IMR-90 (cell line): ENCODE results near the gene RABGGTA. TPM values are rescaled to one million over a fixed set of nuclear protein-coding genes. Genes with fewer than 3 reads are reported as not detected.

Experiments
- ATAC-seq: fragments of 200-7000 bp; cut with Tn5 transposase; 2 replicates; pipeline ENCODE4 v1.9.1; 2020; ENCODE audit warnings: low read depth, mild to moderate bottlenecking, moderate library complexity
- BruUV-seq: library from RNA; stranded (reverse); fragments of 400-500 nt; replicated peaks from 2 replicates; lab custom pipeline; 2021; lab: Mats Ljungman, UMichigan
- CTCF ChIA-PET: fragments of 300-600 bp; formaldehyde crosslinking; extraction: SDS; loops from one replicate; lab custom pipeline; 2021; ENCODE audit warnings: antibody characterized with exemption; lab: Yijun Ruan, JAX
- POLR2A ChIA-PET: fragments of 300-600 bp; sonication (Branson Sonifier 250); formaldehyde crosslinking; loops from one replicate; lab custom pipeline; 2022; ENCODE audit warnings: antibody characterized with exemption; ENCODE audit not compliant: unreplicated experiment; lab: Charles Lee
- DNase-seq: peaks from one replicate; pipeline ENCODE4 v3.0.0; 2013
- H2AFZ ChIP-seq: replicated peaks from 2 replicates; pipeline ENCODE3; 2013; ENCODE audit warnings: low read length, mild to moderate bottlenecking; ENCODE audit not compliant: poor library complexity
- H2AK5ac ChIP-seq: 2 replicates; pipeline ENCODE4 v1.6.1; 2013; ENCODE audit warnings: low read depth, low read length, inconsistent platforms
- H2AK9ac ChIP-seq: replicated peaks from 2 replicates; pipeline ENCODE3; 2013; ENCODE audit warnings: mild to moderate bottlenecking, low read depth, low read length, moderate library complexity; ENCODE audit not compliant: poor library complexity
- H2BK120ac ChIP-seq: 2 replicates; pipeline ENCODE4 v1.6.1; 2013; ENCODE audit warnings: low read depth, low read length, inconsistent platforms
- H2BK15ac ChIP-seq: 3 replicates; pipeline ENCODE4 v1.6.1; 2013; ENCODE audit warnings: low read depth, low read length, inconsistent platforms
- H2BK20ac ChIP-seq: 2 replicates; pipeline ENCODE4 v1.6.1; 2013; ENCODE audit warnings: low read depth, mild to moderate bottlenecking, inconsistent platforms, low read length, moderate library complexity
- H2BK5ac ChIP-seq: 2 replicates; pipeline ENCODE4 v1.6.1; 2013; ENCODE audit warnings: mild to moderate bottlenecking, low read depth, low read length, inconsistent platforms; ENCODE audit not compliant: poor library complexity, severe bottlenecking
- H3K14ac ChIP-seq: replicated peaks from 2 replicates; pipeline ENCODE4 v1.6.1; 2013; ENCODE audit warnings: low read depth, low read length, inconsistent platforms
- H3K18ac ChIP-seq: 2 replicates; pipeline ENCODE4 v1.6.1; 2013; ENCODE audit warnings: low read depth, low read length, control low read depth
- H3K23ac ChIP-seq: 2 replicates; pipeline ENCODE4 v1.6.1; 2013; ENCODE audit warnings: low read depth, low read length, inconsistent platforms
- H3K27ac ChIP-seq: 2 replicates; pipeline ENCODE4 v1.5.1; 2013; ENCODE audit warnings: mild to moderate bottlenecking, control low read depth, low read length; ENCODE audit not compliant: insufficient read depth
- H3K27me3 ChIP-seq: 2 replicates; pipeline ENCODE4 v1.6.1; 2013; ENCODE audit warnings: low read length; ENCODE audit not compliant: control insufficient read depth, insufficient read depth
- H3K36me3 ChIP-seq: 2 replicates; pipeline ENCODE4 v1.6.1; 2013; ENCODE audit warnings: low read length, mixed read lengths; ENCODE audit not compliant: control insufficient read depth, insufficient read depth
- H3K4ac ChIP-seq: 2 replicates; pipeline ENCODE4 v1.6.1; 2013; ENCODE audit warnings: low read depth, low read length, inconsistent platforms
- H3K4me1 ChIP-seq: 2 replicates; pipeline ENCODE4 v1.6.1; 2013; ENCODE audit warnings: low read length, mixed read lengths; ENCODE audit not compliant: control insufficient read depth, insufficient read depth
- H3K4me2 ChIP-seq: 2 replicates; pipeline ENCODE4 v1.6.1; 2013; ENCODE audit warnings: low read depth, mild to moderate bottlenecking, control low read depth, low read length, moderate library complexity
- H3K4me3 ChIP-seq: 2 replicates; pipeline ENCODE4 v1.5.1; 2013; ENCODE audit warnings: low read depth, mild to moderate bottlenecking, control low read depth, low read length, moderate library complexity; ENCODE audit not compliant: insufficient read depth
- H3K56ac ChIP-seq: 2 replicates; pipeline ENCODE4 v1.6.1; 2013; ENCODE audit warnings: low read length, inconsistent platforms; ENCODE audit not compliant: insufficient read depth; ENCODE audit errors: extremely low read depth
- H3K79me1 ChIP-seq, 2 experiments: 2 replicates each; pipeline ENCODE4 v1.6.1; 2013; ENCODE audit warnings: low read length in 2 of 2, inconsistent platforms in 1 of 2, low read depth in 1 of 2
- H3K9ac ChIP-seq: 2 replicates; pipeline ENCODE4 v1.6.1; 2013; ENCODE audit warnings: low read depth, low read length, control low read depth
- H3K9me1 ChIP-seq: 2 replicates; pipeline ENCODE4 v1.6.1; 2013; ENCODE audit warnings: low read length, inconsistent platforms; ENCODE audit not compliant: insufficient read depth
- H3K9me3 ChIP-seq: 2 replicates; pipeline ENCODE4 v1.6.1; 2013; ENCODE audit warnings: low read length; ENCODE audit not compliant: control insufficient read depth, insufficient read depth
- H4K20me1 ChIP-seq: 2 replicates; pipeline ENCODE4 v1.6.1; 2013; ENCODE audit warnings: low read length, inconsistent platforms; ENCODE audit not compliant: insufficient read depth
- H4K5ac ChIP-seq: 2 replicates; pipeline ENCODE4 v1.6.1; 2013; ENCODE audit warnings: mild to moderate bottlenecking, low read depth, low read length, control low read depth
- H4K8ac ChIP-seq, 2 experiments: 2 replicates each; pipeline ENCODE4 v1.6.1; 2013; ENCODE audit warnings: low read depth in 2 of 2, low read length in 2 of 2, control low read depth in 1 of 2, inconsistent platforms in 1 of 2
- H4K91ac ChIP-seq: 2 replicates; pipeline ENCODE4 v1.6.1; 2013; ENCODE audit warnings: low read depth, low read length, inconsistent platforms; ENCODE audit not compliant: insufficient read depth
- BHLHE40 ChIP-seq: fragments of 150-350 bp; IDR thresholded peaks from 2 replicates; pipeline ENCODE4 v1.6.1; 2016; ENCODE audit warnings: mild to moderate bottlenecking, low read depth, low read length
- CEBPB ChIP-seq: IDR thresholded peaks from 2 replicates; pipeline ENCODE4 v1.6.1; 2012; ENCODE audit warnings: low read depth, low read length, improper control_type of control experiment
- CHD1 ChIP-seq: IDR thresholded peaks from 2 replicates; pipeline ENCODE4 v1.6.1; 2012; ENCODE audit warnings: low read depth, low read length, improper control_type of control experiment
- FOS ChIP-seq: fragments of 150-350 bp; IDR thresholded peaks from 2 replicates; pipeline ENCODE4 v1.6.1; 2016; ENCODE audit warnings: low read depth, low read length
- MAFK ChIP-seq: IDR thresholded peaks from 2 replicates; pipeline ENCODE4 v1.6.1; 2012; ENCODE audit warnings: low read depth, low read length, improper control_type of control experiment
- MAZ ChIP-seq: IDR thresholded peaks from 2 replicates; pipeline ENCODE4 v1.6.1; 2012; ENCODE audit warnings: low read depth, mild to moderate bottlenecking, low read length, improper control_type of control experiment, moderate library complexity, borderline replicate concordance
- MXI1 ChIP-seq: IDR thresholded peaks from 2 replicates; pipeline ENCODE4 v1.6.1; 2012; ENCODE audit warnings: low read depth, mild to moderate bottlenecking, low read length, moderate library complexity, borderline replicate concordance
- NFE2L2 ChIP-seq: fragments of 150-350 bp; IDR thresholded peaks from 2 replicates; pipeline ENCODE4 v1.6.1; 2016; ENCODE audit warnings: low read depth, mild to moderate bottlenecking, low read length
- POLR2A ChIP-seq: IDR thresholded peaks from 2 replicates; pipeline ENCODE4 v1.6.1; 2012; ENCODE audit warnings: mild to moderate bottlenecking, low read depth, low read length
- RAD21 ChIP-seq: IDR thresholded peaks from 2 replicates; pipeline ENCODE4 v1.6.1; 2012; ENCODE audit warnings: low read length, improper control_type of control experiment
- RCOR1 ChIP-seq: IDR thresholded peaks from 2 replicates; pipeline ENCODE4 v1.6.1; 2012; ENCODE audit warnings: mild to moderate bottlenecking, low read length, improper control_type of control experiment; ENCODE audit not compliant: insufficient replicate concordance
- RFX5 ChIP-seq: IDR thresholded peaks from 2 replicates; pipeline ENCODE4 v1.8.0; 2012; ENCODE audit warnings: low read depth, mild to moderate bottlenecking, low read length, moderate library complexity
- SMC3 ChIP-seq: fragments of 150-350 bp; IDR thresholded peaks from 2 replicates; pipeline ENCODE4 v1.6.1; 2016; ENCODE audit warnings: low read depth, mild to moderate bottlenecking, antibody characterized with exemption, low read length, moderate library complexity
- WGBS, 2 experiments: methylation state at CpG; one replicate each; pipeline versions ENCODE4 v1.1.5 to v1.1.7; 2013; ENCODE audit warnings: missing lambda C conversion rate in 2 of 2; ENCODE audit not compliant: insufficient read length in 1 of 2; ENCODE audit errors: extremely low coverage in 2 of 2; 5-methylcytosine and 5-hydroxymethylcytosine counted together
- dilution Hi-C: fragments of 300-500 bp; cut with HindIII; formaldehyde crosslinking; loops from one replicate; pipeline ENCODE4 v1.14.3; 2018; ENCODE audit warnings: low sequenced_read_pairs; ENCODE audit not compliant: unreplicated experiment
- in situ Hi-C: fragments of 300-500 bp; cut with MboI; formaldehyde crosslinking; loops from 3 replicates; pipeline ENCODE4 v1.14.3; 2019; ENCODE audit warnings: low sequenced_read_pairs, inconsistent platforms, mixed read lengths
- intact Hi-C: fragments of 100-400 bp; cut with micrococcal nuclease; formaldehyde crosslinking; loops from 2 replicates; pipeline ENCODE4 v1.10.0; 2022
- polyA plus RNA-seq, 3 experiments: library from polyadenylated mRNA; depleted of rRNA; stranded (reverse); fragments of >200 nt; gene quantifications; 2 replicates each; pipeline ENCODE4 v1.2.3, GENCODE V29; 2012; ENCODE audit warnings: low replicate concordance in 1 of 3
- total RNA-seq: library from RNA; depleted of rRNA; stranded (reverse); fragments of >200 nt; gene quantifications from 2 replicates; pipeline ENCODE4 v1.2.3, GENCODE V29; 2012
- TF ChIP-seq, protein P1 (sequence below): fragments of 150-350 bp; IDR thresholded peaks from 2 replicates; pipeline ENCODE4 v1.6.1; 2017; ENCODE audit warnings: mild to moderate bottlenecking, antibody characterized with exemption, low read length, low read depth
- TF ChIP-seq, protein P2 (sequence below): conservative IDR thresholded peaks from 2 replicates; pipeline ENCODE4 v1.5.1; 2012; ENCODE audit warnings: mild to moderate bottlenecking, low read depth, low read length, improper control_type of control experiment
- TF ChIP-seq, protein P3 (sequence below): fragments of 150-350 bp; IDR thresholded peaks from 2 replicates; pipeline ENCODE4 v1.6.1; 2016; ENCODE audit warnings: low read depth, mild to moderate bottlenecking, low read length, moderate library complexity, borderline replicate concordance

RABGGTA gene
- total and polyA plus RNA-seq, 2 of the 4 experiments (the other 2 are of a cell fraction), result 25.6 to 55.6 TPM

DNA sequence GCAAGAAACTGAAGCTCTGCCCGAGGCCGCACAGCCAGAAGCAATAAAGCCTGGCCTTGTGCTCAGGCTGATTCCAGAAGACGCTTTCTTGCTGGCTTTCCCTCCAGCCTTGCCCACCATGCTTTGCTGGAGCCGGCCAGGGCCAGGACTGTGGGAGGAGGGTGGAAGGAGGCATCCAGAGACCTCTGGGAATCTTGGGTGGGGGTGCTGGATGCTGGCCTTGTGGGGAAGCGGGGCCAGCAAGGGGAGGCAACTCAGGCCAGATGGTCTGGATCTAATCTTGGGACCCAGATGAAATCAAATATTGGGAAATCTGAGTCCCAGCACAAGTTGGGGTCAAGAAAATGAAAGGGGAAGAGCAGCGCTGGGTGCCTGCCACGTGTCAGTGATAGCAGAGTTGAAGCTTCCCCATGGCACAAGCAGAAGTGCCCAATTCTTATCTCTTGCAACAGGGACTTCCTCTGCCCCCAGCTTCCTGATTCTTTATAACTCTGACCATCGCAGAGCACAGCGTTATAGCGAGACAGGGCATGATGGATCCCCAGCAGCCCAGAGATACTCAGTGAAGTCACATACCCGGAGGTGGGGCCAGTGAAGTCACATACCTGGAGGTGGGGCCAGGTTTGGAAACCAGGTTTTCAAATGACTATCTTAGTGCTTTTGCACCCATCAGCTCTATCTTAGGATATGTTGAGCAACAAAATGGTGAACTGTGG is 6.4 kb upstream of the RABGGTA start:
- TF ChIP-seq SMC3, result no peak
- no peak for TF ChIP-seq CEBPB
- no peak for TF ChIP-seq RFX5
- TF ChIP-seq FOS, result no peak
- TF ChIP-seq, protein P1, sequence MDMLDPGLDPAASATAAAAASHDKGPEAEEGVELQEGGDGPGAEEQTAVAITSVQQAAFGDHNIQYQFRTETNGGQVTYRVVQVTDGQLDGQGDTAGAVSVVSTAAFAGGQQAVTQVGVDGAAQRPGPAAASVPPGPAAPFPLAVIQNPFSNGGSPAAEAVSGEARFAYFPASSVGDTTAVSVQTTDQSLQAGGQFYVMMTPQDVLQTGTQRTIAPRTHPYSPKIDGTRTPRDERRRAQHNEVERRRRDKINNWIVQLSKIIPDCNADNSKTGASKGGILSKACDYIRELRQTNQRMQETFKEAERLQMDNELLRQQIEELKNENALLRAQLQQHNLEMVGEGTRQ, result no peak
- TF ChIP-seq MAFK, result no peak
- no peak for TF ChIP-seq RCOR1
- TF ChIP-seq RAD21, result no peak
- TF ChIP-seq, protein P2, sequence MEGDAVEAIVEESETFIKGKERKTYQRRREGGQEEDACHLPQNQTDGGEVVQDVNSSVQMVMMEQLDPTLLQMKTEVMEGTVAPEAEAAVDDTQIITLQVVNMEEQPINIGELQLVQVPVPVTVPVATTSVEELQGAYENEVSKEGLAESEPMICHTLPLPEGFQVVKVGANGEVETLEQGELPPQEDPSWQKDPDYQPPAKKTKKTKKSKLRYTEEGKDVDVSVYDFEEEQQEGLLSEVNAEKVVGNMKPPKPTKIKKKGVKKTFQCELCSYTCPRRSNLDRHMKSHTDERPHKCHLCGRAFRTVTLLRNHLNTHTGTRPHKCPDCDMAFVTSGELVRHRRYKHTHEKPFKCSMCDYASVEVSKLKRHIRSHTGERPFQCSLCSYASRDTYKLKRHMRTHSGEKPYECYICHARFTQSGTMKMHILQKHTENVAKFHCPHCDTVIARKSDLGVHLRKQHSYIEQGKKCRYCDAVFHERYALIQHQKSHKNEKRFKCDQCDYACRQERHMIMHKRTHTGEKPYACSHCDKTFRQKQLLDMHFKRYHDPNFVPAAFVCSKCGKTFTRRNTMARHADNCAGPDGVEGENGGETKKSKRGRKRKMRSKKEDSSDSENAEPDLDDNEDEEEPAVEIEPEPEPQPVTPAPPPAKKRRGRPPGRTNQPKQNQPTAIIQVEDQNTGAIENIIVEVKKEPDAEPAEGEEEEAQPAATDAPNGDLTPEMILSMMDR, result no peak
- no peak for TF ChIP-seq MXI1
- no peak for TF ChIP-seq MAZ
- TF ChIP-seq, protein P3, sequence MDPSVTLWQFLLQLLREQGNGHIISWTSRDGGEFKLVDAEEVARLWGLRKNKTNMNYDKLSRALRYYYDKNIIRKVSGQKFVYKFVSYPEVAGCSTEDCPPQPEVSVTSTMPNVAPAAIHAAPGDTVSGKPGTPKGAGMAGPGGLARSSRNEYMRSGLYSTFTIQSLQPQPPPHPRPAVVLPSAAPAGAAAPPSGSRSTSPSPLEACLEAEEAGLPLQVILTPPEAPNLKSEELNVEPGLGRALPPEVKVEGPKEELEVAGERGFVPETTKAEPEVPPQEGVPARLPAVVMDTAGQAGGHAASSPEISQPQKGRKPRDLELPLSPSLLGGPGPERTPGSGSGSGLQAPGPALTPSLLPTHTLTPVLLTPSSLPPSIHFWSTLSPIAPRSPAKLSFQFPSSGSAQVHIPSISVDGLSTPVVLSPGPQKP, result no peak
- TF ChIP-seq POLR2A, result no peak
- TF ChIP-seq CHD1, result no peak
- TF ChIP-seq NFE2L2, result no peak
- TF ChIP-seq BHLHE40, result no peak
- no peak overlapping the region for H3K23ac ChIP-seq
- H3K4ac ChIP-seq, result no peak overlapping the region
- no peaks in the 10 kb centered on the region for H3K9me3 ChIP-seq
- H3K9me1 ChIP-seq, result no peaks in the 10 kb centered on the region; the same call in 1 of the 2 replicates
- H4K5ac ChIP-seq, result no peak overlapping the region
- H3K27me3 ChIP-seq, result no peaks in the 10 kb centered on the region
- no peak overlapping the region for H3K27ac ChIP-seq
- H2BK120ac ChIP-seq, result no peak overlapping the region
- no peaks in the 10 kb centered on the region for H3K36me3 ChIP-seq
- H3K9ac ChIP-seq, result no peak overlapping the region
- no peak overlapping the region for H3K14ac ChIP-seq
- H3K4me3 ChIP-seq, result no peak overlapping the region
- H2BK20ac ChIP-seq, result no peak overlapping the region
- dilution Hi-C loops (no loop called here), in situ Hi-C loops (no loop called here), intact Hi-C loops (no loop called here)
- no peaks in the 10 kb centered on the region for H4K20me1 ChIP-seq
- ChIA-PET POLR2A (no interaction called here), CTCF (no interaction called here)
- H4K91ac ChIP-seq, result no peak overlapping the region
- H2BK15ac ChIP-seq, result no peak overlapping the region
- DNase-seq (no peak), ATAC-seq (no peak)
- peak overlapping the region; percentile 60 for H2AK9ac ChIP-seq
- H2AK5ac ChIP-seq, result no peak overlapping the region
- peaks cover 3 to 14% of the 10 kb centered on the region in 2 experiments for H3K79me1 ChIP-seq
- H4K8ac ChIP-seq, result no peak overlapping the region
- H3K4me1 ChIP-seq, result no peaks in the 10 kb centered on the region; the same call in 1 of the 2 replicates
- H3K4me2 ChIP-seq, result no peak overlapping the region
- H3K18ac ChIP-seq, result no peak overlapping the region
- no peak overlapping the region for H2AFZ ChIP-seq
- no peak overlapping the region for H3K56ac ChIP-seq
- H2BK5ac ChIP-seq, result no peak overlapping the region
- no TSS peak for BruUV-seq
- 88% methylated on average over 3 of the region's 11 CpGs; no CpG with 5 or more reads in 1 of the 2 experiments for WGBS, 2 experiments
